A549 (cell line): ENCODE results near the gene CD82. TPM values are rescaled to one million over a fixed set of nuclear protein-coding genes. Genes with fewer than 3 reads are reported as not detected.

Experiments
- ATAC-seq, 2 experiments: fragments of 200-7000 bp in 1 of 2; fragments of >200 bp in 1 of 2; cut with Nextera tagmentation in 1 of 2; cut with Tn5 transposase in 1 of 2; 3 replicates each; pipeline versions ENCODE4 v1.8.0 to v1.9.1; 2018 to 2020; ENCODE audit warnings: mild to moderate bottlenecking in 1 of 2, moderate library complexity in 1 of 2
- CTCF ChIA-PET: fragments of 300-600 bp; sonication (Branson Sonifier 250); formaldehyde crosslinking; extraction: SDS; loops from one replicate; lab custom pipeline; 2021; ENCODE audit warnings: antibody characterized with exemption, inconsistent platforms; lab: Yijun Ruan, JAX
- POLR2A ChIA-PET: fragments of 350-600 bp; formaldehyde crosslinking; extraction: SDS; loops from one replicate; lab custom pipeline; 2021; ENCODE audit warnings: antibody characterized with exemption, inconsistent platforms; lab: Yijun Ruan, JAX
- DNase-seq, 2 experiments: peaks; one replicate each; pipeline versions ENCODE4 v3.0.0 to v3.0.0-alpha.2; 2011 to 2016; ENCODE audit warnings: low read depth in 1 of 2, low spot score in 1 of 2
- FAIRE-seq: peaks from 2 replicates; lab custom pipeline; 2011; peaks lifted over from hg19 to GRCh38; lab: Jason Lieb, UNC
- H3K27ac ChIP-seq, 2 experiments: fragments of >200 bp; sonication (Bioruptor Twin); formaldehyde crosslinking; 3 replicates each; pipeline ENCODE4 v1.5.1; 2016 to 2017
- H3K4me1 ChIP-seq: fragments of >200 bp; sonication (Bioruptor Twin); formaldehyde crosslinking; 3 replicates; pipeline ENCODE4 v1.6.1; 2016
- H3K4me2 ChIP-seq: fragments of >200 bp; sonication (Bioruptor Twin); formaldehyde crosslinking; 3 replicates; pipeline ENCODE4 v1.6.1; 2016
- H3K4me3 ChIP-seq: fragments of >200 bp; sonication (Bioruptor Twin); formaldehyde crosslinking; 3 replicates; pipeline ENCODE4 v1.5.1; 2016
- H3K9me3 ChIP-seq: fragments of >200 bp; sonication (Bioruptor Twin); formaldehyde crosslinking; 3 replicates; pipeline ENCODE4 v1.6.1; 2016
- ATOH8 ChIP-seq: fragments of 250-450 bp; sonication (Bioruptor Pico); IDR thresholded peaks from 2 replicates; pipeline ENCODE4 v1.5.0; 2020; ENCODE audit warnings: low read depth, mild to moderate bottlenecking, moderate library complexity
- BCL3 ChIP-seq: fragments of >200 bp; sonication (Bioruptor Twin); formaldehyde crosslinking; IDR thresholded peaks from 3 replicates; pipeline ENCODE4 v1.6.1; 2016
- E2F6 ChIP-seq: IDR thresholded peaks from 2 replicates; pipeline ENCODE4 v1.6.1; 2012; ENCODE audit warnings: low read depth, borderline replicate concordance
- EHF ChIP-seq: fragments of 250-450 bp; sonication (Bioruptor Pico); IDR thresholded peaks from 2 replicates; pipeline ENCODE4 v1.5.0; 2020; ENCODE audit warnings: mild to moderate bottlenecking
- ELK1 ChIP-seq: fragments of 150-350 bp; IDR thresholded peaks from 2 replicates; pipeline ENCODE4 v1.6.1; 2014; ENCODE audit warnings: low read depth, mild to moderate bottlenecking, low read length
- EP300 ChIP-seq, 2 experiments: fragments of >200 bp; sonication (Bioruptor Twin); formaldehyde crosslinking; IDR thresholded peaks; 2 replicates in 1 of 2; 3 replicates in 1 of 2; pipeline ENCODE4 v1.6.1; 2016 to 2017
- FOSB ChIP-seq: fragments of 250-450 bp; sonication (Bioruptor Pico); IDR thresholded peaks from 2 replicates; pipeline ENCODE4 v1.5.0; 2020; ENCODE audit warnings: mild to moderate bottlenecking, moderate library complexity
- FOSL2 ChIP-seq, 2 experiments: fragments of 450-650 bp in 1 of 2; fragments of >200 bp in 1 of 2; sonication (Bioruptor Twin) in 1 of 2; formaldehyde crosslinking; IDR thresholded peaks; 2 replicates each; pipeline versions ENCODE4 v1.5.0 to v1.6.1; 2016 to 2020; ENCODE audit warnings: mild to moderate bottlenecking in 1 of 2, moderate library complexity in 1 of 2
- HMGXB4 ChIP-seq: fragments of 250-450 bp; sonication (Bioruptor Pico); IDR thresholded peaks from 2 replicates; pipeline ENCODE4 v1.5.0; 2021; ENCODE audit warnings: mild to moderate bottlenecking, moderate library complexity, borderline replicate concordance
- HOXA7 ChIP-seq: fragments of 250-450 bp; sonication (Bioruptor Pico); IDR thresholded peaks from 2 replicates; pipeline ENCODE4 v1.5.0; 2020; ENCODE audit warnings: mild to moderate bottlenecking, moderate library complexity
- JUNB ChIP-seq: fragments of >200 bp; sonication (Bioruptor Twin); formaldehyde crosslinking; IDR thresholded peaks from 2 replicates; pipeline ENCODE4 v1.6.1; 2016
- MAFK ChIP-seq: fragments of 450-650 bp; IDR thresholded peaks from 2 replicates; pipeline ENCODE4 v1.6.1; 2014; ENCODE audit not compliant: partially characterized antibody
- MAX ChIP-seq: IDR thresholded peaks from 2 replicates; pipeline ENCODE4 v1.6.1; 2012
- MYC ChIP-seq: IDR thresholded peaks from 2 replicates; pipeline ENCODE4 v1.6.1; 2012; ENCODE audit warnings: mild to moderate bottlenecking, inconsistent platforms, low read length, improper control_type of control experiment, borderline replicate concordance
- NPAS2 ChIP-seq: fragments of 250-450 bp; sonication (Bioruptor Pico); IDR thresholded peaks from 2 replicates; pipeline ENCODE4 v1.8.0; 2022; ENCODE audit warnings: mild to moderate bottlenecking, moderate library complexity, borderline replicate concordance
- NR3C1 ChIP-seq: fragments of >200 bp; sonication (Bioruptor Twin); formaldehyde crosslinking; IDR thresholded peaks from 3 replicates; pipeline ENCODE4 v1.6.1; 2017
- PHF8 ChIP-seq: fragments of 200-600 bp; sonication (generic); IDR thresholded peaks from 2 replicates; pipeline ENCODE4 v1.6.1; 2016; ENCODE audit warnings: low read depth, mild to moderate bottlenecking, antibody characterized with exemption, moderate library complexity, borderline replicate concordance
- POLR2AphosphoS2 ChIP-seq: conservative IDR thresholded peaks from 2 replicates; pipeline ENCODE4 v1.6.1; 2012; ENCODE audit warnings: low read length, improper control_type of control experiment, inconsistent platforms
- RARB ChIP-seq: fragments of 250-450 bp; sonication (Bioruptor Pico); IDR thresholded peaks from 2 replicates; pipeline ENCODE4 v1.8.0; 2021; ENCODE audit warnings: mild to moderate bottlenecking, moderate library complexity
- SMC3 ChIP-seq: fragments of >200 bp; sonication (Bioruptor Twin); formaldehyde crosslinking; IDR thresholded peaks from 3 replicates; pipeline ENCODE4 v1.6.1; 2018; ENCODE audit warnings: inconsistent platforms
- SREBF2 ChIP-seq: fragments of 450-650 bp; IDR thresholded peaks from 2 replicates; pipeline ENCODE4 v1.6.1; 2014; ENCODE audit warnings: mild to moderate bottlenecking, moderate library complexity
- TFCP2L1 ChIP-seq: fragments of 250-450 bp; sonication (Bioruptor Pico); IDR thresholded peaks from 2 replicates; pipeline ENCODE4 v1.5.0; 2021; ENCODE audit warnings: mild to moderate bottlenecking
- ZC3H11A ChIP-seq: fragments of 450-650 bp; IDR thresholded peaks from 2 replicates; pipeline ENCODE4 v1.6.1; 2014; ENCODE audit warnings: antibody characterized with exemption, mild to moderate bottlenecking
- ZSCAN20 ChIP-seq: fragments of 250-450 bp; sonication (Bioruptor Pico); IDR thresholded peaks from 2 replicates; pipeline ENCODE4 v1.8.0; 2022; ENCODE audit warnings: mild to moderate bottlenecking, moderate library complexity
- WGBS: methylation state at CpG from one replicate; pipeline ENCODE4 v1.1.6; 2017; ENCODE audit errors: missing lambda C conversion rate; 5-methylcytosine and 5-hydroxymethylcytosine counted together
- polyA plus RNA-seq, 4 experiments: library from polyadenylated mRNA; depleted of rRNA in 3 of 4; stranded (reverse); fragments of >200 nt; fragmentation: RNase III in 1 of 4; extraction: RNeasy Plus Mini Kit Qiagen cat#74134 plus additional on column Dnase treatment in 1 of 4; gene quantifications; 2 replicates in 3 of 4; 3 replicates in 1 of 4; pipeline ENCODE4 v1.2.3, GENCODE V29; 2011 to 2017
- TF ChIP-seq, protein P1 (sequence below): fragments of >200 bp; sonication (Bioruptor Twin); formaldehyde crosslinking; IDR thresholded peaks from 2 replicates; pipeline ENCODE4 v1.6.1; 2016

CD82 gene
- polyA plus RNA-seq, 2 of the 4 experiments (the other 2 are of a cell fraction): 2.8 to 3.2 TPM

DNA sequence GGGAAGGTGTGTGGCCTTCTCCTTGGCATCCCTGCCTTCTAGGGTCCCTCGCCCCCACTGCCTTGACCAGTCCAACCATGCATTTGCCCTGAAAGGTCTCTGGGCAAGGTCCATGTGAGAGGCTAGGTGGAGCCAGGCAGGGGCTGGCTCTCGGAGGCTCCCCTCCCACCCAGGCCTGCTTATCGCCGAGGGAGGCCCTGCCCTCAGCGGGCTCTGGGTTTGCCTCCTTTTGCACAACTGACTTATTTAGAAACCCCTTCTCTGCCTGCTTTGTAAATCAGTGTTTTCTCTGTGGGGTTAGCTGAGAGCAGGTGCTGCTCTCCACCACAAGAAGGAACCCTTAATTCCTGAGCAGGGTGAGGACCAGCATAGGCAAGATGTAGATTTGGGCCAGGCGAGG is 47.7 kb downstream of the CD82 start:
- DNase-seq: no peak
- H3K4me3 ChIP-seq: no peak overlapping the region
- H3K4me2 ChIP-seq: no peak overlapping the region
- no peak for FAIRE-seq
- H3K4me1 ChIP-seq: peaks cover 5% of the 10 kb centered on the region; the same call in 2 of the 3 replicates
- TF ChIP-seq MAFK (no peak), ZC3H11A (no peak), TFCP2L1 (CRISPR knock-in tag) (no peak), NR3C1 (no peak), ELK1 (no peak), HOXA7 (CRISPR knock-in tag) (no peak), JUNB (no peak), NPAS2 (CRISPR knock-in tag) (no peak), MYC (no peak), RARB (no peak), ZSCAN20 (CRISPR knock-in tag) (no peak), FOSL2 (IDR thresholded peaks at IDR 0.05) (no peak), FOSL2 (CRISPR knock-in tag; IDR thresholded peaks at IDR 0.05) (no peak)
- H3K27ac ChIP-seq: no peak overlapping the region
- no peak for ATAC-seq
- no peaks in the 10 kb centered on the region for H3K9me3 ChIP-seq
- ChIA-PET CTCF (interaction anchor here (0.5 to 25.3 kb wide), 9 partner anchors 8 to 490 kb away, joined by 3 to 865 read pairs (median 8); partner anchors contain the start of gene CD82), POLR2A (interaction anchor here (0.7 kb wide), 1 partner anchor 48 kb away, joined by 3 read pairs; the partner anchor contains the start of gene CD82)
- WGBS: 81% methylated on average over 5 of the region's 6 CpGs

DNA sequence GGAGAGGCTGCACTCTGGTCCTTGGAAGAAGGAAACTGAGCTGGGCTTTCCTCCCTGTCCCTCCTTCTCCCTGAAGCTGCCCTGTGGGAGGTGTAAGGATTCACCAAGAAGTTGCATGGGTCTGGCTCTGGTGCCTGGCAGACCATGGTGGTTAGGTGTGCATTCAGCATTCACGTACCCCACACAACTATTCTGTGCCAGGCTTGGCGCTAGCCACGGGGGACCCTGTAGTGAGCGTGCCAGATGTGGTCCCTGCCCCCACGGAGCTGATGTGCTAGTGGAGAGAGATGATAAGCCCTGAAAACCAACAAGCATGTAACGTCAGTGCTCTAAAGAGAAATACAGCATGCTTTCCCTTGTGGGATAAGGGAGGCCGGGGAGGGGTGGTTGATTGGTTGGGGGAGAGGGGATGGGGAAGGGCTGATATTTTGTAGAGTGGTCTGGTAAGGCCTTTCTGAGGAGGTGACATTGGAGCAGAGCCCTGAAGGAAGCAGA is 48.9 kb downstream of the CD82 start:
- no peak for DNase-seq
- ATAC-seq: no peak
- no peak overlapping the region for H3K27ac ChIP-seq
- FAIRE-seq: no peak
- WGBS: 70% methylated on average over 6 of the region's 7 CpGs
- ChIA-PET POLR2A (no interaction called here), CTCF (interaction anchor here (1.6 to 25.3 kb wide), 7 partner anchors 7 to 489 kb away, joined by 3 to 865 read pairs (median 36); partner anchors contain the start of gene CD82)
- H3K4me3 ChIP-seq: no peak overlapping the region
- H3K4me2 ChIP-seq: no peak overlapping the region
- no peaks in the 10 kb centered on the region for H3K9me3 ChIP-seq
- no peak for TF ChIP-seq EHF (CRISPR knock-in tag)
- no peak for TF ChIP-seq E2F6
- TF ChIP-seq BCL3: no peak
- TF ChIP-seq POLR2AphosphoS2: no peak
- TF ChIP-seq HMGXB4: no peak
- TF ChIP-seq SMC3: no peak
- TF ChIP-seq MAX: no peak
- no peak for TF ChIP-seq PHF8
- no peak for TF ChIP-seq ATOH8 (CRISPR knock-in tag)
- TF ChIP-seq SREBF2: no peak
- TF ChIP-seq EP300 (IDR thresholded peaks at IDR 0.05): no peak
- TF ChIP-seq FOSB (CRISPR knock-in tag): no peak
- TF ChIP-seq ELK1: no peak
- TF ChIP-seq, protein P1, sequence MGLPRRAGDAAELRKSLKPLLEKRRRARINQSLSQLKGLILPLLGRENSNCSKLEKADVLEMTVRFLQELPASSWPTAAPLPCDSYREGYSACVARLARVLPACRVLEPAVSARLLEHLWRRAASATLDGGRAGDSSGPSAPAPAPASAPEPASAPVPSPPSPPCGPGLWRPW: no peak
- TF ChIP-seq TFCP2L1 (CRISPR knock-in tag): no peak
- H3K4me1 ChIP-seq: no peaks in the 10 kb centered on the region
